Suprapubic skin (tissue), 3 donors: ENCODE measurements around the gene RPGRIP1L.

ENCODE experiments used
- EP300 ChIP-seq: sonication (generic); formaldehyde crosslinking; IDR thresholded peaks from one replicate; pipeline ENCODE4 v1.6.1; 2017; ENCODE audit warnings: antibody characterized with exemption
- POLR2A ChIP-seq, 2 donors: fragments of 450-650 bp; IDR thresholded peaks; one replicate each; pipeline ENCODE4 v1.6.1; 2017; ENCODE audit warnings: antibody characterized with exemption in 2 of 2, mild to moderate bottlenecking in 2 of 2, moderate library complexity in 2 of 2
- TF ChIP-seq, protein P1 (sequence below), 2 donors: fragments of 200-600 bp in 1 of 2; fragments of 450-650 bp in 1 of 2; sonication (generic) in 1 of 2; IDR thresholded peaks; one replicate each; pipeline ENCODE4 v1.5.1; 2016 to 2019; ENCODE audit warnings: antibody characterized with exemption in 2 of 2, mild to moderate bottlenecking in 1 of 2, moderate library complexity in 1 of 2

DNA sequence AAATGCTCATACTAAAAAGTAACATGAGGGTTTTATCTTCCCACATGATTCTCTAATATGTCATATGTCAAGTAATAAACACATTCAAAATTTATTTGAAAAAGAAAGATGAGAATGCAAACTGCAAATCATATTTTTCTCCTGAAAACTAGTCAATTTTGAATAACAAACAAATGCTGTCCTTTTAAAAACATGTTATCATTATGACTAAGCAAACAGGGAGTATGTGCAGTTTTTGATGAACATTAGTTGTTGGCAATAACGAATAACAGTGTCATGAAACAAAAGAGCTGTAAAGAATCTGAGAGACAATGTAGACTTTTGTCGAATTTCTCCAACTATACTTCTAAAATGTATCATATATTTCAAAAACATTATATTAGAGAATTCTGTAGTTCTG is 34.8 kb downstream of the RPGRIP1L start:
- TF ChIP-seq POLR2A (IDR thresholded peaks at IDR 0.05) (no peak), EP300 (no peak)
- TF ChIP-seq, protein P1, sequence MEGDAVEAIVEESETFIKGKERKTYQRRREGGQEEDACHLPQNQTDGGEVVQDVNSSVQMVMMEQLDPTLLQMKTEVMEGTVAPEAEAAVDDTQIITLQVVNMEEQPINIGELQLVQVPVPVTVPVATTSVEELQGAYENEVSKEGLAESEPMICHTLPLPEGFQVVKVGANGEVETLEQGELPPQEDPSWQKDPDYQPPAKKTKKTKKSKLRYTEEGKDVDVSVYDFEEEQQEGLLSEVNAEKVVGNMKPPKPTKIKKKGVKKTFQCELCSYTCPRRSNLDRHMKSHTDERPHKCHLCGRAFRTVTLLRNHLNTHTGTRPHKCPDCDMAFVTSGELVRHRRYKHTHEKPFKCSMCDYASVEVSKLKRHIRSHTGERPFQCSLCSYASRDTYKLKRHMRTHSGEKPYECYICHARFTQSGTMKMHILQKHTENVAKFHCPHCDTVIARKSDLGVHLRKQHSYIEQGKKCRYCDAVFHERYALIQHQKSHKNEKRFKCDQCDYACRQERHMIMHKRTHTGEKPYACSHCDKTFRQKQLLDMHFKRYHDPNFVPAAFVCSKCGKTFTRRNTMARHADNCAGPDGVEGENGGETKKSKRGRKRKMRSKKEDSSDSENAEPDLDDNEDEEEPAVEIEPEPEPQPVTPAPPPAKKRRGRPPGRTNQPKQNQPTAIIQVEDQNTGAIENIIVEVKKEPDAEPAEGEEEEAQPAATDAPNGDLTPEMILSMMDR (IDR thresholded peaks at IDR 0.05): no peak
